HEK293 (cell line): ENCODE results near the gene PROM2.

Experiments
- CTCF ChIA-PET: fragments of 350-600 bp; formaldehyde crosslinking; extraction: SDS; loops from one replicate; lab custom pipeline; 2021; ENCODE audit warnings: antibody characterized with exemption; lab: Yijun Ruan, JAX
- POLR2A ChIA-PET: fragments of 300-600 bp; formaldehyde crosslinking; extraction: SDS; loops from one replicate; lab custom pipeline; 2020; ENCODE audit warnings: antibody characterized with exemption, inconsistent platforms; lab: Yijun Ruan, JAX
- H3K27ac ChIP-seq: fragments of 200-500 bp; sonication (Bioruptor generic); 2 replicates; pipeline ENCODE4 v1.5.1; 2014; ENCODE audit warnings: low read depth, low read length, control low read depth, inconsistent platforms; ENCODE audit errors: extremely low read depth
- H3K36me3 ChIP-seq, 2 experiments: fragments of 200-500 bp in 1 of 2; sonication (Bioruptor generic) in 1 of 2; 1 replicate in 1 of 2; 2 replicates in 1 of 2; pipeline ENCODE4 v1.5.1; 2014 to 2017; ENCODE audit warnings: inconsistent platforms in 2 of 2, low read length in 2 of 2; ENCODE audit not compliant: control insufficient read depth in 2 of 2, insufficient read depth in 1 of 2
- H3K4me1 ChIP-seq: fragments of 200-500 bp; sonication (Bioruptor generic); 2 replicates; pipeline ENCODE4 v1.5.1; 2014; ENCODE audit warnings: mild to moderate bottlenecking, low read length, inconsistent platforms; ENCODE audit not compliant: control insufficient read depth, insufficient read depth
- H3K4me3 ChIP-seq: 2 replicates; pipeline ENCODE4 v1.5.1; 2011; ENCODE audit warnings: low read depth, mild to moderate bottlenecking, control low read depth, low read length, moderate library complexity
- H3K9me3 ChIP-seq: fragments of 200-500 bp; sonication (Bioruptor generic); 2 replicates; pipeline ENCODE4 v1.5.1; 2014; ENCODE audit warnings: low read depth, low read length, inconsistent platforms; ENCODE audit not compliant: control insufficient read depth, insufficient read depth
- FEZF1 ChIP-seq: fragments of 450-650 bp; formaldehyde crosslinking; IDR thresholded peaks from 2 replicates; pipeline ENCODE4 v1.5.1; 2016; ENCODE audit warnings: missing biosample characterization, missing genetic modification characterization
- KLF7 ChIP-seq: fragments of 450-650 bp; formaldehyde crosslinking; IDR thresholded peaks from 2 replicates; pipeline ENCODE4 v1.5.1; 2016; ENCODE audit warnings: missing biosample characterization, missing genetic modification characterization, borderline replicate concordance
- KLF8 ChIP-seq: fragments of 450-650 bp; formaldehyde crosslinking; IDR thresholded peaks from 2 replicates; pipeline ENCODE4 v1.5.1; 2016; ENCODE audit warnings: missing biosample characterization, missing genetic modification characterization
- SCRT2 ChIP-seq: fragments of 450-650 bp; formaldehyde crosslinking; IDR thresholded peaks from 2 replicates; pipeline ENCODE4 v1.5.1; 2016; ENCODE audit warnings: missing biosample characterization, missing genetic modification characterization
- ZBTB17 ChIP-seq: fragments of 450-650 bp; formaldehyde crosslinking; IDR thresholded peaks from 2 replicates; pipeline ENCODE4 v1.5.1; 2016; ENCODE audit warnings: missing biosample characterization, missing genetic modification characterization
- ZBTB8A ChIP-seq: fragments of 450-650 bp; formaldehyde crosslinking; IDR thresholded peaks from 2 replicates; pipeline ENCODE4 v1.5.1; 2016; ENCODE audit warnings: missing biosample characterization, missing genetic modification characterization
- ZNF140 ChIP-seq: fragments of 450-650 bp; formaldehyde crosslinking; IDR thresholded peaks from 2 replicates; pipeline ENCODE4 v1.5.1; 2016; ENCODE audit warnings: missing biosample characterization, missing genetic modification characterization
- ZNF19 ChIP-seq: fragments of 450-650 bp; formaldehyde crosslinking; IDR thresholded peaks from 2 replicates; pipeline ENCODE4; 2016; ENCODE audit warnings: missing biosample characterization, missing genetic modification characterization, low read depth
- ZNF266 ChIP-seq: fragments of 450-650 bp; formaldehyde crosslinking; IDR thresholded peaks from 2 replicates; pipeline ENCODE4 v1.5.1; 2016; ENCODE audit warnings: missing biosample characterization, missing genetic modification characterization, low read depth
- ZNF311 ChIP-seq: fragments of 450-650 bp; formaldehyde crosslinking; IDR thresholded peaks from 2 replicates; pipeline ENCODE4 v1.5.1; 2017; ENCODE audit warnings: missing biosample characterization, missing genetic modification characterization, borderline replicate concordance
- ZNF335 ChIP-seq: fragments of 450-650 bp; formaldehyde crosslinking; conservative IDR thresholded peaks from 2 replicates; pipeline ENCODE4 v1.5.1; 2016; ENCODE audit warnings: missing biosample characterization, missing genetic modification characterization
- ZNF404 ChIP-seq: fragments of 450-650 bp; formaldehyde crosslinking; IDR thresholded peaks from 2 replicates; pipeline ENCODE4 v1.5.1; 2017; ENCODE audit warnings: missing biosample characterization, missing genetic modification characterization
- ZNF521 ChIP-seq: fragments of 450-650 bp; formaldehyde crosslinking; IDR thresholded peaks from 2 replicates; pipeline ENCODE4 v1.5.1; 2017; ENCODE audit warnings: missing biosample characterization, mild to moderate bottlenecking, missing genetic modification characterization
- ZNF626 ChIP-seq: fragments of 450-650 bp; sonication (Bioruptor Pico); formaldehyde crosslinking; IDR thresholded peaks from 2 replicates; pipeline ENCODE4 v1.5.1; 2018; ENCODE audit warnings: missing biosample characterization, missing genetic modification characterization, inconsistent platforms
- ZNF658 ChIP-seq: fragments of 450-650 bp; formaldehyde crosslinking; IDR thresholded peaks from 2 replicates; pipeline ENCODE4; 2016; ENCODE audit warnings: missing biosample characterization, missing genetic modification characterization
- ZNF76 ChIP-seq: fragments of 450-650 bp; formaldehyde crosslinking; IDR thresholded peaks from 2 replicates; pipeline ENCODE4; 2016; ENCODE audit warnings: low read depth, missing biosample characterization, missing genetic modification characterization, borderline replicate concordance
- ZNF768 ChIP-seq: fragments of 450-650 bp; formaldehyde crosslinking; IDR thresholded peaks from 2 replicates; pipeline ENCODE4 v1.5.1; 2018; ENCODE audit warnings: missing biosample characterization, mild to moderate bottlenecking, missing genetic modification characterization
- ZNF785 ChIP-seq: fragments of 450-650 bp; formaldehyde crosslinking; IDR thresholded peaks from 2 replicates; pipeline ENCODE4 v1.5.1; 2016; ENCODE audit warnings: missing biosample characterization, missing genetic modification characterization
- ZNF792 ChIP-seq: fragments of 450-650 bp; formaldehyde crosslinking; IDR thresholded peaks from 2 replicates; pipeline ENCODE4 v1.5.1; 2016; ENCODE audit warnings: missing biosample characterization, missing genetic modification characterization
- ZSCAN23 ChIP-seq: fragments of 450-650 bp; formaldehyde crosslinking; IDR thresholded peaks from 2 replicates; pipeline ENCODE4 v1.5.1; 2016; ENCODE audit warnings: missing biosample characterization, missing genetic modification characterization
- TF ChIP-seq, protein P1 (sequence below): fragments of 450-650 bp; formaldehyde crosslinking; IDR thresholded peaks from 2 replicates; pipeline ENCODE4 v1.5.1; 2016; ENCODE audit warnings: missing biosample characterization, missing genetic modification characterization
- TF ChIP-seq, protein P2 (sequence below): fragments of 450-650 bp; formaldehyde crosslinking; IDR thresholded peaks from 2 replicates; pipeline ENCODE4 v1.5.1; 2016; ENCODE audit warnings: missing biosample characterization, missing genetic modification characterization
- TF ChIP-seq, protein P3 (sequence below): fragments of 450-650 bp; formaldehyde crosslinking; IDR thresholded peaks from 2 replicates; pipeline ENCODE4 v1.5.1; 2016; ENCODE audit warnings: missing biosample characterization, missing genetic modification characterization, low read depth

The PROM2 gene

GRCh38 chr2:95272299-95272751, 1.9 kb upstream of the PROM2 start (continued):
- TF ChIP-seq ZBTB17 (tag by site-specific recombination) (no peak), ZNF404 (tag by site-specific recombination) (no peak), FEZF1 (no peak), ZNF658 (tag by site-specific recombination) (no peak), ZBTB8A (tag by site-specific recombination) (no peak), ZNF140 (no peak), ZNF792 (tag by site-specific recombination) (no peak)
- TF ChIP-seq, all 188 proteins: peak for 0

GRCh38 chr2:95272781-95273180, 1.5 kb upstream of the PROM2 start:
- Histone ChIP-seq H3K9me3 (no peaks in the 10 kb centered on the region), H3K4me1 (no peaks in the 10 kb centered on the region), H3K27ac (no peak overlapping the region)
- ChIA-PET CTCF (interaction anchor here (1.2 to 1.4 kb wide), 2 partner anchors 41 to 72 kb away, joined by 3 to 6 read pairs; no protein-coding TSS in a partner anchor), POLR2A (no interaction called here)
- no peak for TF ChIP-seq ZSCAN23 (tag by site-specific recombination)
- TF ChIP-seq, protein P1, sequence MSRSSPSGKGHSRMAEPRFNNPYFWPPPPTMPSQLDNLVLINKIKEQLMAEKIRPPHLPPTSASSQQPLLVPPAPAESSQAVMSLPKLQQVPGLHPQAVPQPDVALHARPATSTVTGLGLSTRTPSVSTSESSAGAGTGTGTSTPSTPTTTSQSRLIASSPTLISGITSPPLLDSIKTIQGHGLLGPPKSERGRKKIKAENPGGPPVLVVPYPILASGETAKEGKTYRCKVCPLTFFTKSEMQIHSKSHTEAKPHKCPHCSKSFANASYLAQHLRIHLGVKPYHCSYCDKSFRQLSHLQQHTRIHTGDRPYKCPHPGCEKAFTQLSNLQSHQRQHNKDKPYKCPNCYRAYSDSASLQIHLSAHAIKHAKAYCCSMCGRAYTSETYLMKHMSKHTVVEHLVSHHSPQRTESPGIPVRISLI (tag by site-specific recombination), result no peak
- no peak for TF ChIP-seq ZNF785
- TF ChIP-seq ZNF266 (tag by site-specific recombination), result no peak
- TF ChIP-seq KLF7 (tag by site-specific recombination), result no peak
- TF ChIP-seq ZNF335 (tag by site-specific recombination), result no peak
- TF ChIP-seq ZNF521 (tag by site-specific recombination), result no peak
- TF ChIP-seq KLF8 (tag by site-specific recombination), result no peak
- TF ChIP-seq ZNF76 (tag by site-specific recombination), result no peak
- no peak for TF ChIP-seq ZNF19 (tag by site-specific recombination)
- no peak for TF ChIP-seq SCRT2 (tag by site-specific recombination)
- TF ChIP-seq, protein P2, sequence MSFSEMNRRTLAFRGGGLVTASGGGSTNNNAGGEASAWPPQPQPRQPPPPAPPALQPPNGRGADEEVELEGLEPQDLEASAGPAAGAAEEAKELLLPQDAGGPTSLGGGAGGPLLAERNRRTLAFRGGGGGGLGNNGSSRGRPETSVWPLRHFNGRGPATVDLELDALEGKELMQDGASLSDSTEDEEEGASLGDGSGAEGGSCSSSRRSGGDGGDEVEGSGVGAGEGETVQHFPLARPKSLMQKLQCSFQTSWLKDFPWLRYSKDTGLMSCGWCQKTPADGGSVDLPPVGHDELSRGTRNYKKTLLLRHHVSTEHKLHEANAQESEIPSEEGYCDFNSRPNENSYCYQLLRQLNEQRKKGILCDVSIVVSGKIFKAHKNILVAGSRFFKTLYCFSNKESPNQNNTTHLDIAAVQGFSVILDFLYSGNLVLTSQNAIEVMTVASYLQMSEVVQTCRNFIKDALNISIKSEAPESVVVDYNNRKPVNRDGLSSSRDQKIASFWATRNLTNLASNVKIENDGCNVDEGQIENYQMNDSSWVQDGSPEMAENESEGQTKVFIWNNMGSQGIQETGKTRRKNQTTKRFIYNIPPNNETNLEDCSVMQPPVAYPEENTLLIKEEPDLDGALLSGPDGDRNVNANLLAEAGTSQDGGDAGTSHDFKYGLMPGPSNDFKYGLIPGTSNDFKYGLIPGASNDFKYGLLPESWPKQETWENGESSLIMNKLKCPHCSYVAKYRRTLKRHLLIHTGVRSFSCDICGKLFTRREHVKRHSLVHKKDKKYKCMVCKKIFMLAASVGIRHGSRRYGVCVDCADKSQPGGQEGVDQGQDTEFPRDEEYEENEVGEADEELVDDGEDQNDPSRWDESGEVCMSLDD, result no peak
- TF ChIP-seq ZNF311 (tag by site-specific recombination), result no peak
- TF ChIP-seq ZNF768 (tag by site-specific recombination), result no peak
- TF ChIP-seq ZNF626 (tag by site-specific recombination), result no peak
- TF ChIP-seq, protein P3, sequence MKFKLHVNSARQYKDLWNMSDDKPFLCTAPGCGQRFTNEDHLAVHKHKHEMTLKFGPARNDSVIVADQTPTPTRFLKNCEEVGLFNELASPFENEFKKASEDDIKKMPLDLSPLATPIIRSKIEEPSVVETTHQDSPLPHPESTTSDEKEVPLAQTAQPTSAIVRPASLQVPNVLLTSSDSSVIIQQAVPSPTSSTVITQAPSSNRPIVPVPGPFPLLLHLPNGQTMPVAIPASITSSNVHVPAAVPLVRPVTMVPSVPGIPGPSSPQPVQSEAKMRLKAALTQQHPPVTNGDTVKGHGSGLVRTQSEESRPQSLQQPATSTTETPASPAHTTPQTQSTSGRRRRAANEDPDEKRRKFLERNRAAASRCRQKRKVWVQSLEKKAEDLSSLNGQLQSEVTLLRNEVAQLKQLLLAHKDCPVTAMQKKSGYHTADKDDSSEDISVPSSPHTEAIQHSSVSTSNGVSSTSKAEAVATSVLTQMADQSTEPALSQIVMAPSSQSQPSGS (tag by site-specific recombination), result no peak
- TF ChIP-seq, all 188 proteins: peak for 0
- no peaks in the 10 kb centered on the region for H3K36me3 ChIP-seq
- no peak overlapping the region for H3K4me3 ChIP-seq
